DMS114 treated with DMSO at 0.1 percent for 48 hours (cell line): ENCODE measurements around the gene DRAXIN.
A peak's percentile ranks its signal among the peaks of the same experiment; 100 is the strongest.

Source experiments
- DNase-seq: peaks from one replicate; lab custom pipeline; 2025; ENCODE audit not compliant: unreplicated experiment; lab: John Stamatoyannopoulos, UW

DRAXIN gene

DNA sequence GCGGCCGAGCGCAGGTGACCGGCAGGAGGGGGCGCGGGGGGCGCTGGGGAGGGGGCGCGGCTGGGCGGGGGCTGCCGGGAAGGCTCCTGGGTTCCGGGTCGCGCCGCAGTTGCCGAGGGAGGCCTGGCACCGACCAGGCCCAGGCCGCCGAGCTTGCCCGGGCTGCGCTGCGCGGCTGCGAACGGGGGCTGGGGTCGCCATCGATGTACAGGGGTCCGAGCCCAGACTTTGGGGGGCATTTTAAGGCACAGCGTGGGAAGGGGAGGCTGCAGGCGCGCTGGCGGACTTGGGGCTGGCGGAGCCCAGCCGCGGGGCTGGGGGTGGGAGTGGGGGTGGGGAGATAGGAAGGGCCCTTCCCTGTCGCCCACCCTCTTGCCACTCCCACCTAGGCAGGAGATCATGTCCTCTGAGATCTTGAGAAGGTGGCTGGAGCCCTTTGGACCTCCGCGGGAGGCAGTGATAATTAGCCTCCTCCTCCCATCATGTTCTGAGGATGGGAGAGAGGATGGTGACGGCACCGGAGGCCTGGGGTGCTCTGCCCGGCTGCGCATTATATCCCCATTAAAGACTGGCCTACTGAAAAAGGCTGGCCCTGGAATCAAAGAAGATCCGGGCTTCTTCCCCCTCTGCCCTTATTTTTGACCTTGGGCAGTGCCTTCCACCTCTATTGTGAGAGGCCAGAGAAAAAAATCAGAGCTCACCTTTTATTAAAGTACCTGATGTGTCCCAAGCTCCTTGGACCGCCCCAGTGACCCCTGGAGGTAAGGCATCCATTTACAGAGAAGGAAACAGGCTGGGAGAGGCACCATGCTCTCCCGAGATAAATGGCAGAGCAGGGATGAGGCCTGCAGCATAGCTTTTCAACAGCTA, 36.3 kb upstream of the DRAXIN start:
- DNase-seq = no peak

DNA sequence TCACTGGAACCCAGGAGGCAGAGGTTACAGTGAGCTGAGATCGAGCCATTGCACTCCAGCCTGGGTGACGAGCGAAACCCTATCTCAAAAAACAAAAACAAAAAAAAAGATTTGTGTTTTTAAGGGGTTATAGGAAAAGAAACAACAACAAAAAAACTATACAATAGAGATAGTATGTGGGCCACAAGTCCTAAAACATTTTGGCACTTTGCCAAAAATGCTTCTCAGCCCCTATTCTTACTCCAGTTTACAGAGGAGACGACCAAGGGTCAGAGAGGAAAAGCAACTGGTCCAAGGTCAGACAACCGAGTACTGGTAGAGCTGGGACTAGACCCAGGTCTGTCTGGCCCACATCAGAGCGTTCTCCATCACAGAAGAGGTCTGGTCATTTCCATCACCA, 33.9 kb upstream of the DRAXIN start:
- DNase-seq = no peak

DNA sequence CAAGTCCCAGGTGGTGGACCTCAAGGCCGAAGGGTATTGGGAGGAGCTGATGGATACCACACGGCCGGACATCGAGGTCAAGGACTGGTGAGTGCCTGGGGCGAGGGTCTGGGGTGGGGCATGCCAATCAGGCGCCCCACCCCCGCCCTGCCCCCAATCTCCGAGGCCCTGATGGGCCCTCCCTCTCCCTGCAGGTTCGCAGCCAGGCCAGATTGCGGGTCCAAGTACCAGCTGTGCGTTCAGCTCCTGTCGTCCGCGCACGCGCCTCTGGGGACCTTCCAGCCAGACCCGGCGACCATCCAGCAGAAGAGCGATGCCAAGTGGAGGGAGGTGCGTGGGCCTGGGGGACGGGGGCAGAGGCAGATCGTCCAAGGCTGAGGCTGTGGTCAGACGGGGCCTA, 33.0 kb upstream of the DRAXIN start:
- no peak for DNase-seq

DNA sequence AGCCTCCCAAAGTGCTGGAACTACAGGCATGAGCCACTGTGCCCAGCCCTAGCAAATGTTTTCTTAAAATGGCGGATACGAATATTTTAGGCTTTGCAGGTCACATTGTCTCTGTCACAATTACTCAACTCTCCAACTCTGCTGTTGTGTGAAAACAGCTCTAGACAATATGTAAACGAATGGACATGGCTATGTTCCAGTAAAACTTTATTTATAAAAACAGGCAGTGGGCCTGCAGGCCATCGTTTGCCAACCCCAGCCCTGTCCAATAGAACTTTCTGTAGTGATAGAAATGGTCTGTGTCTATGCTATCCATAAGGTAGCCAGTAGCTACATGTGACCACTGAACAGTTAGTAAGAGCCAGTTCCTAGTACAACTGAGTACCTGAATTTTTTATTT, 31.8 kb upstream of the DRAXIN start:
- no peak for DNase-seq

DNA sequence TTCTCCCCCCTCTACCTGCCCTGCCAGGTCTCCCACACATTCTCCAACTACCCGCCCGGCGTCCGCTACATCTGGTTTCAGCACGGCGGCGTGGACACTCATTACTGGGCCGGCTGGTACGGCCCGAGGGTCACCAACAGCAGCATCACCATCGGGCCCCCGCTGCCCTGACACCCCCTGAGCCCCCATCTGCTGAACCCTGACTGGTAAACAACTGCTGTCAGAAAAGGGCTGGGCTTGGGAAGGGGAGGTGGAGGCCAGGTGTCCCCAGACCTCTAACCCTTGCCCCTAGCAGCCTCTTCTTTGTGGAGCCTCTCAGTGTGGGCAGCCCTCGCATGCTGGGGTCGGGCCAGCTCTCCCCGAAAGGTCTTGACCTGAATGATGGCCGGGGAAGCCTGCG, 30.4 kb upstream of the DRAXIN start:
- no peak for DNase-seq

DNA sequence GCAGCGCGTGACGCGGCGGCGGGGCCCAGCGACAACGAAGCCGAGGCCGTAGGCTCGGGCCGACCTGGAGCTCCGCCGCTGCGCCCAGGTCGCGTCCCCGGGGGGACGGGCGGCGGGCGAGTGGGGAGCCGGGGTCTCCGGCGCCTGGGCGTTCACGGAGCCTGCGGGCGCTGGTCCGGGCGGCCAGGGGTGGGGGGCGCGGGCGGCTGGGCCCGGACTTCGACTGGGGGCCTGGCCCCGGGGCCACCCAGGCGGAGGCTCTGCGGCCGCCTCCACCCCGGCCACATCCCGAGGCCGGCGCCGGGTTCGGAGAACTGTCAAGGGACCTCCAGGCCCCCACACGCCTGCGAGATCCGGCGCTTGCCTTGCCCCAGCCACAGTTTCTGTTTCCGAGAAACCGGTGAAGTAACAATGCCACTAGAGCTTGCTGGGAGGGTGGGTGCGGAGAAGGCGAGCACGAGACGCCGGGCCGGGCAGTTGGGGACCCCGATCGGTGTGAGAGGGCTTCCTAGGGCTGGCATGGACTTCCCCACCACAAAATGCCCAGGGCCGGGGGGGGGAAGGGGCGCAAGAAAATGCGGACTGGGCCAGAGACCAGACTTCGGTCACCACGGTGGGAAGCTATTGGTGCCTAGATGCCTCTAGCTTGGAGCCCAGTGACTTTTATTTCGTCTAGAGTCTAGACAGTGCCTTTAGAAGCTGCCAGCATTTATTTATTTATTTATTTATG, 27.0 kb upstream of the DRAXIN start:
- peak; percentile 58 for DNase-seq

DNA sequence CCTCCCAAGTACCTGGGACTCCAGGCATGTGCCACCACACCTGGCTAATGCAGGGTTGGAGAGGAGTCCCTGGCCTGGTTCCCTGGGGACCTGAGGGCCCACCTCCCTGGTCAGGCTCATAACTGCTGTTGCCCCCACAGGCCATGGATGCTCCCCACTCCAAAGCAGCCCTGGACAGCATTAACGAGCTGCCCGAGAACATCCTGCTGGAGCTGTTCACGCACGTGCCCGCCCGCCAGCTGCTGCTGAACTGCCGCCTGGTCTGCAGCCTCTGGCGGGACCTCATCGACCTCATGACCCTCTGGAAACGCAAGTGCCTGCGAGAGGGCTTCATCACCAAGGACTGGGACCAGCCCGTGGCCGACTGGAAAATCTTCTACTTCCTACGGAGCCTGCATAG, 23.0 kb upstream of the DRAXIN start:
- DNase-seq = no peak

DNA sequence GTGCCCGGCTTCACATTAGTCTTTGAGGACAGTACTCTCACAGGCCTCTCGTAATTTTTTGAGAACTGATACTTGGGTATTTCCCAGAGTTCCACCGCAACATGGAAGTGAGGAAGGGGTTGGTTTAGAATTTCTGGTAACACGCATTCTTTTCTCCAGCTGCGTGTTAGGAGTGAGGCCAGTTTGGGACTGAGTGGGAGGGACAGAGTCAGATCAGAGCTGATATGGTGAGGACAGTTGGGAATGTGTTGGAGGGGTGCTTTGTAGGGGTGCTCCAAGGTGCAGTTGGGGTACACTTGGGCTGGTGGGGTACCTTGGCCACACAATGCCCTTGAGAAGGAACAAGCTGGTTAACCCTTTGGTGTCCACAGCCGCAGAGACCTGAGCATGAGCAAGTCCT, 20.8 kb upstream of the DRAXIN start:
- DNase-seq = no peak

DNA sequence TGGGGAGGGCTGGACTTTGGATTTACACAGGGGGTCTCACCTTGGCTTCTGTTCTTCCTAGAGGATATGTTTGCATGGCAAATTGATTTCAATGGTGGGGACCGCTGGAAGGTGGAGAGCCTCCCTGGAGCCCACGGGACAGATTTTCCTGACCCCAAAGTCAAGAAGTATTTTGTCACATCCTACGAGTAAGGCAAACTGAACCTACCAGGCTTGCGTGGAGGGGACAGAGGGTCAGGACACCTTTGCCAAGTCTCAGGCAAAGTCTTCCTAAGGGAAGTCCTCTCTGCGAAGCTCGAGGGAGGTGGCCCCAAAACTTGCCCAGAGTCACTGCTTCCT, 20.3 kb upstream of the DRAXIN start:
- DNase-seq = no peak

DNA sequence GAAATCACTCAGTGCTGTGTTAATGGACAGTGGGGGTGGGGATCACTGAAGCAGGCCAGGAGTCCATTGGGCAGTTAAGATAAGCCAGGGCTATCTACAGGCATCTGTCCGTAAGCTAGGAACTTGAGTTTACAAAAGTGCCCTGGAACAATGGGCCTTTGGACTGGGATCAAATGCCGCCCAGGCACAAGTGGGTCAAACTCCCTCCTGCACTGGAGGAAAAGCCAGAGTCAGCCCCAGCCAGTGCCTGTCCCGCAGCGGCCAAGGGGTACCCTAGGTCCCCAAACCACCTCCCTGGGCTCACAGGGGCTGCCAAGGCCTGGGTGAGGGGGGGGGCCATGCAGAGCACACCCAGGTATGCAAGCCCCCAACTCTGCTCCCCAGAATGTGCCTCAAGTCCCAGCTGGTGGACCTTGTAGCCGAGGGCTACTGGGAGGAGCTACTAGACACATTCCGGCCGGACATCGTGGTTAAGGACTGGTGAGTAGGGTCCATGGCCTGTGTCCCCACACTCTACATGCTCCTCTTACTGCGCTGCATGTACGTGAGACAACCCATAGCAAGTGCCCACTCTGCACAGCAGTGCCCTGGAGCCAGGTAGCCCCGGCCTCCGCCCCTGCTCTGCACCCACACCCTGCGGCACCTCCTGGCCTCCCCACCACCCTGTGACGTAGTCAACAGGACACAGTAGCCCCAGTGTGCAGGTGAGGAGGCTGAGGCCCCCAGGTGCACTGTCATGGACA, 19.8 kb upstream of the DRAXIN start:
- DNase-seq = no peak

DNA sequence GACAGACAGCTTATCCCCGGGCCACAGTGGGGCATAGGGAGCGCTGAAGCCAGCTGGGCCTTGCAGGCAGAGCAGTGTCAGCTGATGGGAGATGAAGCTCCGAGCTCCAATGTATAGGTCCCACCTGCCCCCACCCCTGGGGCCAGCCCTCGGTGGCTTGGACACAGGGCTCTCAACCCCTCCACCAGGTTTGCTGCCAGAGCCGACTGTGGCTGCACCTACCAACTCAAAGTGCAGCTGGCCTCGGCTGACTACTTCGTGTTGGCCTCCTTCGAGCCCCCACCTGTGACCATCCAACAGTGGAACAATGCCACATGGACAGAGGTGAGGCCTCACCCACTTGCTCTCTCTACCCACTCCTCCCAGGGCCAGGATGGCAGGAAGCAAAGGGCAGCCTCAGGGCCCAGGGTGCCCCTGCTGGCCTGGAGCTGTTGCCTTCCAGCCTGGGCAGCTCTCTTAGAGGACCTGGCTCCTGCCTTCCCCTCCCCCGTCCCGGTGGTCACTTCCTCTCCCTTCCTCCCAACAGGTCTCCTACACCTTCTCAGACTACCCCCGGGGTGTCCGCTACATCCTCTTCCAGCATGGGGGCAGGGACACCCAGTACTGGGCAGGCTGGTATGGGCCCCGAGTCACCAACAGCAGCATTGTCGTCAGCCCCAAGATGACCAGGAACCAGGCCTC, 18.3 kb upstream of the DRAXIN start:
- DNase-seq = no peak

DNA sequence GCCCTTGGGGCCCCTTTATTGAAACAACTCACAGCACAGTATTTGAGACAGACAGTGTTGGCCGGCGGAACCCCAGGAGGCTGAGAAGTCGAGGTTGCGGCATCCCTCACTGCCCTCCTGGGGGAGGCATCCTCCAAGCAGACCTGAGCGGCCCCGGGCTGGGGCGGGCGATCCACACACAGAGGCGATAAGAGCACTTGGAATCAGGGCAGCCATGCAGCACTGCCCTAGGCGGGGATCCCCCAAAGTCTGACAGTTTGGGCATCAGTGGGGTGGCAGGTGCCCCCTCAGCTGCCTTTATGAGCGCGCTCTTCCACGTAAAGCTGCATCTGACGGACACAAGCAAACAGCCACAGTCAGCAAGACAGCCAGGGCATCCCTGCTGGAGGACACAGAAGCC, 17.0 kb upstream of the DRAXIN start:
- no peak for DNase-seq

DNA sequence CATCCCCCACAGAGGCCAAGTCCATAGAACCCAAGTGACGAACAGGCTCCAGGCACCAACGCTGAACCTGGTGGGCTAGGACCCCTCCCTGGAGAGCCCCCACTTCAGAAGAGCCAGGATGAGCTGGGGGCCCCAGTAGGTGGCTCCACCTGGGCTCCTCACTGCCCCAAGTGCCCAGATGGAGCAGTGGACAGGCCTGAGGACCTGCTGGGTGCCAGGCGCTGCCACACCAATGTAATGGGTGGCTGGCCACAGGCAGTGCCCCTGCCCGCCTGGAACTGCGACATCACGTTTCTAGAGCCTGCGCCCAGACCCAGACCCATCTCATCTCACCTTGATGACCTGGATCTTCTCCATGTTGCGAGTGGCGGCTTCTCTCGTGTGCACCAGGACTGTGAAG, 16.2 kb upstream of the DRAXIN start:
- no peak for DNase-seq

DNA sequence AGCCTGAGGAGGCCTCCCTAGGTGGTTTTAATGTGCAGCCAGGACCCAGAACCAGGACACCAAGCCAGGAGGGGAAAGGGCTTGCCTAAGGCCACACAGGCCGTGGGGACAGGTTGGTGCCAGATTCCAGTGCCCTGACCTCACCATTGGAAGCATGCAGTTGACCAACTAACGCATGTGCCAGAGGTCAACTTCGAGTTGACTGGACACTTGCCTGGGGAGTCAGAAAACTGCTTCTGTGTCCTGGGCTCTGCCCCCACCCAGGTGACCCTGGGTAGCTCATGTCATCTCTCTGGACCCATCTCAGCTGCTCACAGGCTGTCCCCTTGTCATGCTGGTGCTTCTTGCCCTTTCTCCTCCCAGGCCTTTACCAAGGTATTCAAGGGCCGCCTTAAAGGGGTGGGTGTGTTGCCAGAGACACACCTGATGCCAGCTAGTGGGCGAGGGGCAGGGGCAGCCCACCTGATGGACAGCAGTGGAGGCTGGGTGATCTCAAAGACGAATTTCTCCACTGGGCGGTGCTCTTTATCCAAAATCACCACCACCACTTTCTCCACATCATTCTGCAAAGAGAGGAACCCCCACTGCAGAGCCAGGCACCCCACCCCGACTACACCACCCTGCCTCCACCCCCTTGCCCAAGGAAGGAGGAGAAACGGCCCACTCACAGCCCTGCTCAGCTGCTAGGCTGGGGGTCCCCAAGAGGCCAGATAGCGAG, 15.0 kb upstream of the DRAXIN start:
- DNase-seq = no peak

DNA sequence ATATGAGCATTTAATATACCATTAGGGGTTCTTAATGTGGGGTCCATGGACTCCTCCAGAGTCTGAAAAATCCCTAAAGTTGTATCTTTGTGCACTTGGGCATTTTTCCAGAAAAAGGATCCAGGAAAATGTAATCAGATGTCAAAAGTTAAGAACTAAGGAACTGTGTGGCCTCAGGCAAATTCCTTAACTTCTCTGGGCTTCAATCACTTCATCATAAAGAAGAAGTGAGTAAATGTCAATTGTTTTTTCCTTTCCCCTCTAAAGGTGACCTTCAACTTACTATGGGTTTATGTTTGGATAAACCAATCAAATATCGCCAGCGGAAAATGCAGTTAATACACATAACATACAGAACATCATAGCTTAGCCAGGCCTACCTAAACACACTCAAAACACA, 13.1 kb upstream of the DRAXIN start:
- no peak for DNase-seq

DNA sequence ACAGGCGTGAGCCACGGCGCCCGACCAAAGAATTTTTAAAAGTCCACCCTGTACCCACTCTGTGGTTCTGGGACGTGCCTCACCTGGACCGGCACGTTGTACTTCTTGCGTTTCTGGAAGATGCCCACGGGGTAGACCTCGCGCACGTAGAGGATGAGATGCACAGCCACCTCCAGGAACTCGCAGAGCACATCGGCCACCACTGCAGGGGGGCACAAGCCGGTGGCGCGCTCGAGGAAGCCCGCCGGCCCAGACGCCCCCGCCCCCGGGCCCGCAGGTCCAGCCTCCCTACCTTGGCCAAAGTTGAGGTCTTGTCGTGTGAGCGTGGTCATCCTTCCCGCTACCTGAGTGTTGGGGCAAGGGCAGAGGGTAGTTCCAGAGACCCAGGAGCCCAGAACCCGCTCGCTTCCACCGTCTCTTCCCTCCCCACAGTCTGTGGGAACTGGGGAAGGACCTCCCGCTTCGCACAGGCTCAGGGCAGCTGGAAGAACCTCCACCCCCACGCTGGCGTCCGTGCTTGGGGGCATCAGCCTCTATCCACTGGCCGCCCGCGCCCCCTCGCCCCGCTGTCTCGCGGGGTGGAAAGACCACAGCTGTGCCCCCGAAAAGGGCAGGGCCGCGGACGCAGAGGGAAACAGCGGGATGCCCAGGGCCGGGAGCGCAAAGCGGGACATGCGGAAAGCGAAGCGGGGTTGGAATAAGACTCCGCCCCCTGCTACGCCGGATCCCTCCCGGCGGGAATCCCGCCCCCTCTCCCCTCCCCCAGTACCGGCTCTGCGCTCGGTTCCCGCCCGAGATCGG, 11.0 kb upstream of the DRAXIN start:
- DNase-seq = no peak

DNA sequence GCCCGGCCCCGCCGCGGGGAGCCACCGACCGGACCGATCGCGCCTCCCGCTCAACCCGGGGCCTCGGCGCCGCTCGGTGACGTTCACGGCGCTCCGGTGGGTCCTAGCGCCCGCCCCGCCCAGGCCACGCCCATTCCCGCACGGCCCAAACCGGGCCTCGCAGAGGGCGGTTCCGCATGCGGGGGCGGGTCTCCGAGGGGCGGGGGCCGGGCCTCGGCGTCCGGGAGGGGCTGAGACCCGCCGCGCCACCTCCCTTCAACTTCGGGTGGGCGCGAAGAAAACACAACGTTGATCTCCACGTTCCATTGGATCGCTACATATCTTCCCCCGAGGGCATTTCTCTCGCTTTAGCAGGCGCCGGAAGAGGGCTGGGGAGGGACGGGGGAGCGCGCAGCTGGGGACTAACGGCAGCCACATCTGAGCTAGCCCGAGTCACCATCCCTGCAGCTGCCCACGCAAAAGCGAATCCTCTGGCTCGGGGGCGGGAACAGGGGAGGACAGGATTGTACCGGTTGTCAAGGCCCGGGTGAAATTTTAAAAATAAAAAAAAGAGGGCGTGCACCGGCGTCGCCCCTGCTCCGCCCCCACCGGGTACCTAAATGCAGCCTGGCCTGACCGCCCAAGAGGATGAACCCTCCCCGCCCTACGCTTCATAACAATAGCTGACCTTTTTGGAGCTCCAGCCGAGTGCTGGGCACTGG, 10.3 kb upstream of the DRAXIN start, which contains the start of gene MAD2L2:
TSS of gene MAD2L2 (minus strand) at position 78 of the 701 bp plus-strand sequence. CDS start 547 bp downstream, outside the sequence.
- peak; percentile 47 for DNase-seq

DNA sequence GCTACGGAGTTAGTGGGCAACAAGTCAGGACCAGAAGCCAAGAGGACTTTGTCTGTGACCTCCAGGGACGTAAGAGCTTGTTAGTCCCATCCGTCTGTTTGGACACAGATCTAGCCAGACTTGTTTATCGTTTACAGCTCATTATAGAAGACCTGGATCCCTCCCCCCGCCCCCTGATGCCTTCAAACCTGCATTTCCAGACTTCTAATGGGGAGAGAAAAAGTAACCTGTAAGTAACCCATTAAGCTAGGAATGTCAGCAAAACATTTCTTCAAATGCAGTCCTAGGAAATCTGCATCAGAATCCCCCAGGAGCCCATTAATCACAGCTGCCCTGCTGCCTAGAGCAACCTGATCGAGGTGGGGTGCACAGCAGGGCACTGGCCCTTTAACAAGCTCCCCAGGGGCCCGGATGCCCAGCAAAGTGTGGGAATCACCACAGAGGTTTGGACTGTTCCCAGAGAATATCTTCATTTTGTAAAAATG, 9.2 kb upstream of the DRAXIN start:
- DNase-seq = no peak

DNA sequence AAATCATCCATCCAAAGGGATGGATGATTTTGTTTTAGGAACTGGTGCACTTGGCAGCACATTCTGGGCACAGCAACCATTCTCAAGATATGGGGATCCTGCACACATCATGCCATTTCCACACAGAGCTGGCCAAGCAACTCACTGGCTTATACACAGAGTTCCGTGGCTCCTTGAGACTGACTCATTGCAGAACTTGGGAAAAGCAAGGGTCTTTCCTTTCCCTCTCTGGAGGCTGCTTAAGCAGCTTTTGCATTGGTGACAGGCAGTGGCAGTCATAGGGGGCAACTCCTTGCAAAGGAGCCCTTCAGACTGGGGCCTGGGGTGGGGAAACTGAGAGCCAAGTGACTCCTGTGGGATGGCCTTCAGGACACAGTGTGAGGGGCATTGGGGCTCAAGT, 8.7 kb upstream of the DRAXIN start:
- DNase-seq = no peak
